DMS 273 treated with DMSO at 0.1 percent for 48 hours (cell line): ENCODE measurements around the gene TMEM154.
A peak's percentile ranks its signal among the peaks of the same experiment; 100 is the strongest.

Experiments
- DNase-seq: peaks from one replicate; lab custom pipeline; 2025; lab: John Stamatoyannopoulos, UW

Gene TMEM154, protein sequence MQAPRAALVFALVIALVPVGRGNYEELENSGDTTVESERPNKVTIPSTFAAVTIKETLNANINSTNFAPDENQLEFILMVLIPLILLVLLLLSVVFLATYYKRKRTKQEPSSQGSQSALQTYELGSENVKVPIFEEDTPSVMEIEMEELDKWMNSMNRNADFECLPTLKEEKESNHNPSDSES

DNA sequence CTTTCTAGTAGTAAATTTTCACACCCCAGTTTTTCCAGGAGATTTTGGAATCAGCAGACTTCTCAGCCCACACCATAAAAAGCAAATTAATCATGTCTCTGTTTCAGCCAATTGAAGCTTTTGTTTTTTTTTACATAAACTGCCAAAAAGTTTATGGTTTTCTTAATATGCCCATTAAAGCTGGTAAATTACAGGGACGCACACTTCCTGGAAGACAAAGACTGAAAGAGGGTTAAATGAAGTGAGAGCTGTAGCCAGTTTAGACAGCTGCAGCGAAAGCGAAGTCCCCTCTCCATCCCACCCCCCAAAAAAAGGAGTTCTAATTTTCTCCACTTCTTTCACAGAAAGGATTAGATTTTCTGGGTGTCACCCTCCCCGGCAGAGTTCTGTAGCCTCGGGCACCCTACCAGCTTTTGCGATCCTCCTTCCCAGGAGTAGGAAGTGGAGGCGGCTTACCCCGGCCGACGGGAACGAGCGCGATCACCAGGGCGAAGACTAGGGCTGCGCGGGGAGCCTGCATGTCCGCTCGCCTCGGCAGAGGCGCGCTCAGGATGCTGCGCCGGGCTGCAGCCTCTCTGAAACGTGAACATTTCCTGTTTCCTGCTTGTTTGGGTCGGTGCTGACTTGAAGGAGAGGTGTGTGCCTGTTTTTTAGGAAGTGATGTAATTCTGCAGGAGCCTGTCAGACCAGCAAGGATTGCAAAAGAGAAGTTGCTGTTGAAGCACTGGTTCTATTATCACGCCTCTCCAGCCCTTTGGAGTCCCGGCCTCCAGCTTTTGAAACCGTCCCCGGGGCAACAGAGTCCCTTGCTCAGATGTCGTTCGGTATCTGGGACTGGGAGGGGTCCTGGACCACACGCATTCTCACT is at the start of gene TMEM154:
Gene TMEM154 (minus strand): TSS at position 584 of the 868 bp plus-strand sequence. CDS start 64 bp downstream, at position 520.
- DNase-seq: peak; percentile 1

DNA sequence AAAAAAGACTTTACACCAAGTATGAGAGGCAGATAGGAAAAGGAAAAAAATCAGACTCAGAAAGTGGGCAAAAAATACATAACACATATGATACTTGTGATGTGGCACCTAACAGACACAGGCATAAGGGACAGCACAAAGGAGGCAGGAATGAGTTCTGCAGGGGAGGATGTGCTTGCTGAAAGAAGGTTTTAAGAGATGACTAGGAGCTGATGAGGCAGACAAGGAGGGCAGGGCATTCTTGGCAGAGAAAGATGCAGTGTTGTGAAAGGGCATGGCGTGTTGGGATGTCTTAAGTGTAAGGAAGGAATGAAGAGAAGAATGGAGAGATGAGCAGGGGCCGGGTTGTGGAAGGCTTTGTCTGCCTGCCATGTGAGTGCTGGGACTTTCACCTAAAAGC is 49.7 kb upstream of the TMEM154 start:
- no peak for DNase-seq

DNA sequence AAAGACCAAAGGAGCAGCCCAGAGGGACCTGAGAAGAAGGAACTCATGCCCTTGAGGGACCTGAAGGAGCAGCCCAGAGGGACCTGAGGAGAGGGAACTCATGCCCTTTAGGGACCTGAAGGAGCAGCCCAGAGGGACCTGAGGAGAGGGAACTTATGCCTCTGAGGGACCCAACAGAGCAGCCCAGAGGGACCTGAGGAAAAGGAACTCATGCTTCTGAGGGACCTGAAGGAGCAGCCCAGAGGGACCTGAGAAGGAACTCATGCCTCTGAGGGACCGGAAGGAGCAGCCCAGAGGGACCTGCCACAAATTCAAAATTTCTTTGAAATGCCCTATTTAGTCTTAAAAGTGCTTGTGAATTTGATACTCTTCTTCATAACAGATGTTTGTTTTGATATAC is 48.5 kb upstream of the TMEM154 start:
- no peak for DNase-seq

DNA sequence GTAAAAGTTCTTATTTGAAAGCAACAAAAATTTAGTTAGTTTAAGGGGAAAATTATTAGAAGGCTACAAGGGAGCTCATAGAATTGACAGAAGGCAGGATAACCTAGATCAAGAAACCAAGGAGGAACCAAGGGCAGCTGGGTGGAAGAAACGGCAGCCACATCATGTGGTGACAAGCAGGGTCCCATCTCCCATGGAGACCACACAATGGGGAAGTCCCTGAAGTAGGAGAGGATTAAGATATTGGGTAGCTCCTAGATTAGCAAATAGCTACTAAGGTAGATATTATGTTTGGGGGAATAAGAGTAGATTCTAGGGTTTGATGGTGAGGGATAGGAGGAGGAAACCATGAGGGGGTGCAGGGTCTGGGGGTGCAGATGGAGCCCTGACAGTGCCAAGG is 48.0 kb upstream of the TMEM154 start:
- DNase-seq: no peak

DNA sequence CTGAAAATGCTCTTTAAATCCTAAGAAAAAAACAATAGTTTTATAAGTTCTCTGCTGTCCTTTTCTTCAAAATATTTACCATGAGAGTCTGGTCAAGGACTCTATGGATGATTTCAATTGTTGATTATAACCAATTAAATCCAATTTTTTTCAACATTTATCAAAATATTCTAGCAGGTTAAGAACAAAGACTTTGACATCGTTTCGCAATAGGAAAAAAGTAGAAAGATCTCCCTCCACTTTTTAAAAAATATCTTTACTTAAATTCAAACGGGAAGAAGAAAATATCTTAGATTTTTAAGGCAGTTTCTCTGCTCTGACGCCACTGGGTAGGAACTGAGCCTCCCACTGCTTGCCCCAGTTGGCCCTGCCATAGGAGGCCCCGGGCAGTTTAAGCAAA is 44.7 kb upstream of the TMEM154 start:
- DNase-seq: no peak

DNA sequence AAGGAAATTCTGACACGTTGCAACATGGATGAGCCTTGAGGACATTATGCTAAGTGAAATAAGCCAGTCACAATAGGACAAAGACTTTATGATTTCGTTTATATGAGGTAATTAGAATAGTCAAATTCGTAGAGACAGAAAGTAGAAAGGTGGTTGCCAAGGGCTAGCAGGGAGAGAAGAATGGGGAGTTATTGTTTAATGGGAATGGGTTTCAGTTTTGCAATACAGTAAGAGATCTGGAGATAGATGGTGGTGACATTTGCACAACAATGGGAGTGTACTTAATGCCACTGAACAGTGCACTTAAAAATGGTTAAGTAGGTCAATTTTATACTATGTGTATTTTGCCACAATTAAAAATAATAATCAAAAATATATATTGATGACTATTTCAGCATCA is 43.4 kb upstream of the TMEM154 start:
- no peak for DNase-seq

DNA sequence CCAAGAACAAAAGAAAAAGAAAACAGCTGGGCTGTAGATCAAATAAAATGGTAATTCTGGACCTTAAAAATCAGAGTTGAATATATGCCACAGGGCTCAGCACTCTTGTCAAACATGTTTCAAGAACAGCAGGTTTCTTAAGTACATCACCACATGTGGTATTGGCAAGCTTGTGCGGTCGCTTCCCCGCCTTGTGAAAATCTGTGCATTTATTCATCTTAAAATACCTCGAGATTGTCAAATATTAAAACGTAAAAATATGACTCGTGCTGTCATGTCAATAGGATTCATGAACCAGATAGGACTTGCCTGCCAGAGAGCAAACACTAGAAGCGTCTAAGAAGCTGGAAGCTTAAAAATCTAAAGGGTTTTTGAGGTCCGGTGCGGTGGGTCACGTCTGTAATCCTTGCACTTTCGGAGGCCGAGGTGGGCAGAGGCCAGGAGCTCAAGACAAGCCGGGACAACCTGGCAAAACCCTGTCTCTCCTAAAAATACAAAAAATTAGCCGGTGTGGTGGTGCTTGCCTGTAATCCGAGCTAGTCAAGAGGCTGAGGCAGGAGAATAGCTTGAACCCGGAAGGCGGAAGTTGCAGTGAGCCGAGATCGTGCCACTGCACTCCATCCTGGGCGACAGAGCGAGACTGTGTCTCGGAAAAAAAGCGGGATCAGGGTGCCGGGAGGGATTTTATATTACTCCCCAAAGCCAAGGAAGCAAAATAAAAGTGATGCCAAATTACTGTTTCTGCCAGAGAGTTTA is 40.2 kb upstream of the TMEM154 start:
- no peak for DNase-seq

DNA sequence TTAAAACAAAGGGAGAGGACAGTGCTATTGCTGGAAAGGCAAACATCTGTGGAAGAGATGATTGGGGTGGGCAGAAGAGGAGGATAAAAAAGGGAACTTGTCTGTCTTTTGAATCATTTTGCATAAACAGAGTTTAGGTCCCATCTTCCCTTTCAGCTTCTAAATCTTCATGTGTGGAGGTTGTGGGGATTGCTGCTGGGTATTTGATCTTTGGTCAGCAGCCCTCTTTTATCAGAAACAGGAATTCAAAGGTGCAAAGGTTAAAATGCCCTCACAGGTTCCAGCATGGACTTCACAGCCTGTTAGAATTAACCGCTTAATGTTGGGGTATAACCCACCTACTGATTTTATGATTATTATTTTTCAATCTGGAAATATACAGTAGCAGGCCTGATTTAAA is 39.5 kb upstream of the TMEM154 start:
- no peak for DNase-seq

DNA sequence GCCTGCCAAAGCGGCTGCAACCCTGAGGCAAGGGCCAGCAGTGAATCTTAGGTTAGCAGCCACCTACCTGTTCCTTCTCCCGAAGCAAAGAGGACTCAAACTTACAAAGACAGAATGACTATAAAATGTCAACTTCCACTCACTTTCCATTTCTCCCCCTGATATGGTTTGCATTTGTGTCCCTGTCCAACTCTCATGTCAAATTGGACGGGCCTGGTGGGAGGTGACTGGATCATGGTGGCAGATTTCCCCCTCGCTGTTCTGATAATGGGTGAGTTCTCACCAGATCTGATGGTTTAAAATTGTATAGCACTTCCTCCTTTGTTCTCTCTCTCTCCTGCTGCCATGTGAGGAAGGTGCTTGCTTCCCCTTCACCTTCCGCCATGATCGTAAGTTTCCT is 35.3 kb upstream of the TMEM154 start:
- no peak for DNase-seq

DNA sequence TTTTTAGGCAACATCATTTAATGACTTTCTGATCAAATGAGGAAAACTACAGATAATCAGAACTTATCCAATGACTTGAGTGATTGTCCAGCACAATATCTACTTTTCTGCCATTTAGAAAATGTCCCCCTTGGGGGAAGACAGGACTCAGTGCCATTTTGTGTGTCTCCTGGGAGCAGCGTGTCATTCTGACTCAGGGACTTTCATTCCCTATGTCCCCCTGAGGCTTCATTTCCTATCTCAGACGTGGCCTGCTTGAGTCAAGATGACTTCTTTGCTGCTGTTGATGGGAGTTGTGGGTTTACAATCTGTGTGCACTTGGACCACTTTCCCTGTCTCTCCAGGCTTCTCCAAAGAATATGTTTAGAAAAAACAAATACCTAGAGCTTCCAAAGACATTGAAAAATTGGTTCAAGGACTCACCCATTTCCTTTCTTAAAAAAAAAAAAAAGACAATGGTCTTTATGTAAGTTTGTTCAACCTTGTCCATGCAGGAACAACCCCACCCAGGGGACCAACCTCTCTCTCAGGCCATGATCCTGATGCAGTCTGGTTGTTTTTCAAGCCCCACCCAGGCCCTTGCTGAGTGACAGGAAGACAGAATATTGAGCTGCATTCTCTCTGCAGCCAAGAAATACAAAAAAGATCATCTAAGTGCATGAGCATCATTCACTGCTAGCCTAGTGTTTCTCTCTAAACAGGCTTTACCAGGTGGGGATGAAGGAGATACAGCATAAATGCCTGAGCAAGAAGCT is 34.3 kb upstream of the TMEM154 start:
- no peak for DNase-seq

DNA sequence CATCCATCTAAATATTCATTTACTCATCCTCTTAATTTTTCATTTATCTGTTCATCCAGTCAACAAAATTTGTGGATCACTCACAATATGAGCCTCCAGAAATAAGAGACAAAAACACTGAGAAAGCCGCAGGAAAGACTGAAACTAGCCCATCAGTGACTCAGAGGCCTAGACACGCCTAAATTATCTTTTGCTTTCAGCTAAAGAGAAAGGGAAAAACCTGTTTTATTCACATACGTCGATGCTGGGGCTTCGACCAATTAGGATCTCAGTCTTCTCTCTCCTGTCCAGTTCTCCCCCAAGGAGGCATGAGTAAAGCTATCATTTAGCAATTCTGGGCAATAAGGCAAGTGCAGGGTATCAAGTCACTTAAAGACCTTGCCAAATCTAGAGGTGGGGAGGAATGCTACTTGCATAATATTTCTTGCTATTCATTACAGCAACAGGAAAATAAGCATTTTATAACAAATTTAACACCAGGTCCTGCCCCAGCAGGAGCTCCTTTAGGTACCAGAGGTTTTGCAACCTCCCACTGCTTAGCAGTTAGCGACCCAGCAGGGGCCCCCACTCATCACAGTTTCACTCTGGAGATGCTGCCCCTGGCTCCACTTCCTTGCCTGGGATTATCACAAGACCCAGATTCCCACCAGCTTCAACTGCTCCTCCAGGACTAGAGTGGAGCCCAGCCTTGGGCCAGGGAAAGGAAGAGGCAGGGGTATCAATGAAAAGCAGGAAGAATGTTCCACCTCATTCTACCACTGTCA is 30.1 kb upstream of the TMEM154 start:
- no peak for DNase-seq

DNA sequence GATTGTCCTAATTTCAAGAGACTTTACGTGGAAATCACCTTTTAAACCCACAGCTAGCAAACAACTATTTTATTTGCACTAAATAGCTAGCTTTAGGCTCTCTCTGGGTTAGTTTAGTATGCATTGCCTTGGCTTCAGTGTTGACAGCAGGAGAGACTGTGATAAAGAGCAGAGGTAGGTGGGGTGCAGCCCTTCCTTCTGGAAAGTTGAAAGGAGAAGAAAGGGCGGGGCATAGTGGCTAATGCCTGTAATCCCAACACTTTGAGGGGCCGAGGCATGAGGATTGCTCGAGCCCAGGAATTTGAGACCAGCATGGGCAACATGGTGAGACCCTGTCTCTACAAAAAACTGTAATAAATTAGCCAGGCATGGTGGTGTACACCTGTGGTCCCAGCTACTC is 29.0 kb upstream of the TMEM154 start:
- no peak for DNase-seq

DNA sequence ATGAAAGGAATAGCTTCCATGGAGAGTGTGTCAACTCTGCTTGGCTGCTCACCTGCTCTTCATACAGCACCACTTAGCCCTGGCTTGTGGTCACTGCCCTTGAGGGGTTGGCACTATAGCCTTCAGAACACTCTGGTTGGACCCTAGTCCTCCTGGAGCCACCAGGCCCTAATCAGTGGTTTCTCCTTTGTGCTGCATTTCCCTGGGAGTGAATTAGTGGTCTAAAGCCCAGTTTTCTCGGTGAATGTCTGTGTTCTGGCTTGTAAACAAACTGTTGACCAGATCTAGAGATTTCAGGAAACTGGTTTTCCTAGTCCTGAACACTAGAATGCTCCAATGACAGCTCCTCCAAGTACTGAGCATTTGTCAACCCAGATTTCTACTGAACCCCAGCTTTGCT is 28.6 kb upstream of the TMEM154 start:
- no peak for DNase-seq

DNA sequence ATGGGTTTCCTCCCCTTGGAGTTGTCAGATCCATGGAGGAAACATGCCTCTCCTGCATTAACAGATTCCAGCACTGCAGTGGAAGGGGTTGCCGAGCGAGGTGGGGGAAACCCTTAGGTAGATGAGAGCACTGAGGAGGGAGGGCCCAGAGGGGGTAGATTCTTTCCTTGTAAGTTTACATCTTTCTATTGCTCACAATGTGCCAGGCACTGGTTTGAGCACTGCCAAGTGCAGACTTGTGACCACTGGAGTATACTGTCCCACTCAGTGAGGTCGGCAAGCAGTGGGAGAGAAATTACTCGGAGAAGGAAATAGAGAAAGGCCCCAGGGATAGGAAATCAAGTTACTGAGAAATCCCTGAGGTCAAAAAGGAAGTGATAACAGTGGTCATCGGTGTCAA is 27.8 kb upstream of the TMEM154 start:
- no peak for DNase-seq

DNA sequence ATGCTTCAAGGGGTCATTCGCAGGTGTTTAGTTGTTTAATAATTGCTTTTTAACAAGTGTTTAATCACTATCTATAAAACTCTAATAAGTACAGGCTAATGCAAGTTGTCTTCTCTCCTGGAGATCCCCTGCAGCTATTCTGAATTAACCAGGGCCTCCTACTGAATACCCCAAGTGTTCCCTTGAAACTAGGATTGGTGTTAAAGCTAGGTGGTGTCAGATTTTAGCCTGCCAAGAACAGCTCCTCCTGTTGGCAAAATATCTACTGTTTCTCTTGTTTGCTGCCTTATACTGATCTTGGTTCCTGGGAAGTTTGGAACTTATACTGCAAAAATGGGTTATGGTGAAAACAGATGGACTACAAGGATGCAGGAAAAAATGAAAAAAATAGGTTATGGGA is 26.1 kb upstream of the TMEM154 start:
- DNase-seq: no peak

DNA sequence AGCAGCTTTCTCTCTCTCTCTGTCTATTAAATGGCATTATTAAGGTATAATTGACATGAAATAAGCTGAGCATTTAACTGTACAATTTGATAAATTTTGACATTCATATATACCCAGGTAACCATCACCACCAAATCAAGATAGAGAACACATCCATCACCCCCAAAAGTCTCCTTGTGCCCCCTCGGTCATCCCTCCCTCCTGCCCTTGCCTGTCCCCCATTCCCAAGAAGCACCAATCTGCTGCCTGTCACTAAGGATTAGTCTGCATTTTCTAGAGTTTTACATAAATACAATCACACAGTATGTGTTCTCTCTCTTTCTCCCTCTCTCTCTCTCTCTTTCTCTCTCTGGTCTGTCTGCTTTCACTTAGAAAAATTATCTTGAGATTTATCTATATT is 25.0 kb upstream of the TMEM154 start:
- DNase-seq: no peak

DNA sequence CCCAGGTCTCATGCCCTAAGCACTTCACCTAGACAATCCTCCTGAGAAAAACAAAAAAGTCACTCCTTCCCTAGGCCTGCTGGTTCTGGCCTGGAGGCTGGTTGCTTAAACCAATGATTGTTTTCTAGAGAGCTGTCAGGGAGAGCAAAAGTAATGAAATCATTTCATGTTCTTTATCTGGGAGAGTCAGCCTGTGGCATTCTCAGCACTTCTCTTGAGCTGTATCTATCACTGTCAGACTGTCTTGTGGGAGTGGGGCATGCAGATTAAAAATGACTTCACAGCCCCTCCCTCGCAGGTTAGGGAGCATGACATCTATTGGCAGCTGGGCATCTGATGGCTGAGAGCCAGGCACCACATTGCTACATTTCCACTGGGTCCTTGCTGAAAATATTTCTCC is 20.4 kb upstream of the TMEM154 start:
- DNase-seq: no peak

DNA sequence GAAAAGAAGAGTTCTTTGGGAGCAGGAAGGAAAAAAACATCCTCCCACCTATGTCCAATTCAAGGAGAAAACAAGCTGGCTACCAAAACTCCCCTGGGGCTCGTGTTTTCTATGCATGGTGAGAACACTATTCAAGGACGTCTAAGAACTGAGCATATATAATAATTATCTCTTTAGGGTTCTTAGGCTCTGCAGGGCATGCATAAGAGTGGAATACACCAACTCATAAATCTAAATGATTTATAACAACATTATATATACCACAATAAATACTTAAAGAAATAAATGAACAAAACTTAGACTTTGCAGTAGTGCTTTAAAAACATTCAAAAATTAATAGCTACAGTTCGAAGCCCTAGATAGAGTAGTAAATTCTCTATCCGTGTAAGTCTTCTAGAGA is 19.5 kb upstream of the TMEM154 start:
- DNase-seq: no peak

DNA sequence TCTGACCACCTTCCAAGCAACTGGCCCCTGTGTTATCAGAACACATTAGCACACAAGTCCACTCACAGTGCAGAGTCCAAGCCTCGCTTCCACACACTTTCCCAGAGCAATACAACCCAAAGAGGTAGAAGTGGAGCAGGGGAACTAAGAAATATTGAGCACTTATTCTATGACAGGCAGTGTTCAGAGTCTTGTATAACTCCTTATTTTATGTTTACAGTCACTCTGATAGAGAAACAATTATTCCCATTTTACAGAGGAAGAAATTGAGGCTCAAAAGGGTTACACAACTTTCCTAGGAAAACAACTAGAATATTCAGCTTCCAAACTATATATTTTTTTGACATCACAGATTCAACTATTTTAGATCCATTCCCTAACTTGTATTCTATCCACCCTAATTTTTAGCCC is 18.3 kb upstream of the TMEM154 start:
- no peak for DNase-seq

DNA sequence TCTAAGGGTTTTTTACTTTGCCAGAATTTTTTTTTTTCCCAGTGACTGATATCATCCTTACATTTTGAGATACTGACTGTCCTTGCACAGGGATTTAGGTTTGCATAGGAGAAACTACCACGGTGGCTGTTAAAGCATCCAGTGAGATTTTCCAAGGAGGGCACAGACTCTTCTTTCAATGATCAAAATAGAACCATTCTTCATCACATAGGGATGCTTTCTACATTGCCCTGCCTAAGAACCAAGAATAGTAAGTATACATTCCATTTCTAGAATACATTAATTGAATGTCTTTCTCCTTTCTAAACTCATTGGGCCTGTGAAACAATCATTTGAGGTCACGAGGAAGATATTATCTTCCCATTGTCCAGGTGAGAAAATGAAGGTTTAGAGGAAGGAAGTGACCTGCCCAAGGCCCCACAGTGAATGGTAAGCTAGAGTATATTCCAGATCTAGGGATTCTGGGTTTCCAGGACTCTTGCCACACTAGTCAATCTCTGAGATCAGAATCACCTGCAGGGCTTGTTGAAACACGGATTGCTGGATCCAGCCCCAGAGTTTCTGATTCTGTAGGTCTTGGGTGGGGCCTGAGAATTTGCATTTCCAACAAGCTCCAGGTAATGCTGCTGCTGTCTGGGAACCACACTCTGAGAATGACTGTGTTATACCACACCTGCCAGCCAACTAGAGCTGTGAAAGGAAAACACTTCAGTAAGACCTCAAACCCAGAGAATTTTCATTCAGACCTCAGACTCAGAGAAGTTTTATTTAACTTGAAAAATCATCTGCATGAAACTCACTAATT is 17.7 kb upstream of the TMEM154 start:
- no peak for DNase-seq
